Measurements from ENCODE around the gene FOLH1.
"Not testable (repeated sequence)": the region's sequence is repeated elsewhere in the genome, so short reads cannot be mapped to it uniquely, and the experiment has no call there.

DNA sequence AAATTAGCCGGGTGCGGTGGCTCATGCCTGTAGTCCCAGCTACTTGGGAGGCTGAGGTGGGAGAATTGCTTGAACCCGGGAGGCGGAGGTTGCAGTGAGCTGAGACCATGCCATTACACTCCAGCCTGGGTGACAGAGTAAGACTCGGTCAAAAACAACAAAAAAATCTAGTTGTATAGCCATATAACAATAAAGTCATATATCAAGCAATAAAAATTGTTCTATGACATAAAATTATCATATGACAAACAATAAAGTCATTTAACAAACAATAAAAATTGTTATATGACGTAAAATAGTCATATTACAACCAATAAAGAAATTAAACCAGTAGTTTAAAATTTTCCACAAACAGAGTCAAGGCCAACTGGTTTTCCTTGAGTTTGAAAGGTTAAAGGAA is 12.4 kb downstream of the FOLH1 start:
- not testable (repeated sequence) for TF ChIP-seq EZH2 (IDR thresholded peaks at IDR 0.05; ENCODE audit: insufficient read depth, poor library complexity, severe bottlenecking); EZH2phosphoT487 (IDR thresholded peaks at IDR 0.05; ENCODE audit: insufficient read depth, low read depth)
